GM23248 (cell line): ENCODE results near the gene LMF2. TPM values are rescaled to one million over a fixed set of nuclear protein-coding genes. Genes with fewer than 3 reads are reported as not detected.

Experiments used
- DNase-seq: peaks from one replicate; pipeline ENCODE4 v3.0.0-alpha.2; 2015
- H2AFZ ChIP-seq: fragments of 200-600 bp; sonication (generic); 2 replicates; pipeline ENCODE4 v1.6.1; 2016; ENCODE audit warnings: antibody characterized with exemption
- H3F3A ChIP-seq: fragments of 200-600 bp; sonication (generic); 2 replicates; pipeline ENCODE4 v1.6.1; 2016; ENCODE audit warnings: mild to moderate bottlenecking, antibody characterized with exemption, mixed run types; ENCODE audit not compliant: insufficient read depth
- H3K27ac ChIP-seq: fragments of 200-600 bp; sonication (generic); 2 replicates; pipeline ENCODE4 v1.5.1; 2016; ENCODE audit warnings: mild to moderate bottlenecking
- H3K27me3 ChIP-seq: fragments of 200-600 bp; sonication (generic); replicated peaks from 2 replicates; pipeline ENCODE4 v1.6.1; 2016; ENCODE audit warnings: mild to moderate bottlenecking; ENCODE audit not compliant: insufficient read depth
- H3K36me3 ChIP-seq: fragments of 200-600 bp; sonication (generic); 2 replicates; pipeline ENCODE4 v1.6.1; 2016; ENCODE audit warnings: low read depth, mild to moderate bottlenecking
- H3K4me1 ChIP-seq: fragments of 200-600 bp; sonication (generic); 2 replicates; pipeline ENCODE4 v1.6.1; 2016; ENCODE audit warnings: mild to moderate bottlenecking; ENCODE audit not compliant: insufficient read depth
- H3K4me2 ChIP-seq: fragments of 200-600 bp; sonication (generic); one replicate; pipeline ENCODE4 v1.6.1; 2016; ENCODE audit warnings: mild to moderate bottlenecking; ENCODE audit not compliant: unreplicated experiment
- H3K4me3 ChIP-seq: fragments of 200-600 bp; sonication (generic); 2 replicates; pipeline ENCODE4 v1.5.1; 2016; ENCODE audit warnings: mild to moderate bottlenecking
- H3K79me2 ChIP-seq: fragments of 200-600 bp; sonication (generic); 2 replicates; pipeline ENCODE4 v1.6.1; 2016; ENCODE audit warnings: mild to moderate bottlenecking; ENCODE audit not compliant: insufficient read depth
- H3K9ac ChIP-seq: fragments of 200-600 bp; sonication (generic); 2 replicates; pipeline ENCODE4 v1.6.1; 2016; ENCODE audit warnings: mild to moderate bottlenecking
- H3K9me2 ChIP-seq: fragments of 200-600 bp; sonication (generic); 2 replicates; pipeline ENCODE4 v1.6.1; 2016; ENCODE audit warnings: mixed run types, mild to moderate bottlenecking, moderate library complexity; ENCODE audit not compliant: insufficient read depth
- H3K9me3 ChIP-seq: fragments of 200-600 bp; sonication (generic); one replicate; pipeline ENCODE4 v1.6.1; 2017; ENCODE audit warnings: low read depth
- H4K20me1 ChIP-seq: fragments of 200-600 bp; sonication (generic); 2 replicates; pipeline ENCODE4 v1.6.0; 2016; ENCODE audit not compliant: insufficient read depth
- EZH2 ChIP-seq: fragments of 200-600 bp; sonication (generic); IDR thresholded peaks from 2 replicates; pipeline ENCODE4 v1.6.1; 2018; ENCODE audit warnings: antibody characterized with exemption, mild to moderate bottlenecking; ENCODE audit not compliant: insufficient read depth, poor library complexity, severe bottlenecking
- EZH2phosphoT487 ChIP-seq: fragments of 200-600 bp; sonication (generic); IDR thresholded peaks from 2 replicates; pipeline ENCODE4 v1.6.1; 2018; ENCODE audit warnings: antibody characterized with exemption, moderate library complexity, mild to moderate bottlenecking, low read depth; ENCODE audit not compliant: insufficient read depth
- WGBS, 2 experiments: methylation state at CpG; one replicate each; pipeline ENCODE4 v1.1.6; 2015 to 2017; ENCODE audit warnings: low lambda C conversion rate in 2 of 2, low coverage in 1 of 2; ENCODE audit errors: missing lambda C conversion rate in 2 of 2; 5-methylcytosine and 5-hydroxymethylcytosine counted together
- in situ Hi-C: fragments of 300-500 bp; cut with MboI; formaldehyde crosslinking; loops from 2 replicates; pipeline ENCODE4 v1.15.0; 2020
- polyA plus RNA-seq: library from polyadenylated mRNA; unstranded; fragments of >200 nt; fragmentation: Nextera tagmentation; extraction: Ambion mirVana; gene quantifications from 2 replicates; pipeline ENCODE4 v1.2.1, GENCODE V29; 2016
- total RNA-seq: library from RNA; depleted of rRNA; stranded (reverse); fragments of >200 nt; shearing (Covaris generic); gene quantifications from 2 replicates; pipeline ENCODE4 v1.2.3, GENCODE V29; 2014

Gene LMF2
- total and polyA plus RNA-seq, 2 experiments from 2014 or later, result 95.0 to 101 TPM

DNA sequence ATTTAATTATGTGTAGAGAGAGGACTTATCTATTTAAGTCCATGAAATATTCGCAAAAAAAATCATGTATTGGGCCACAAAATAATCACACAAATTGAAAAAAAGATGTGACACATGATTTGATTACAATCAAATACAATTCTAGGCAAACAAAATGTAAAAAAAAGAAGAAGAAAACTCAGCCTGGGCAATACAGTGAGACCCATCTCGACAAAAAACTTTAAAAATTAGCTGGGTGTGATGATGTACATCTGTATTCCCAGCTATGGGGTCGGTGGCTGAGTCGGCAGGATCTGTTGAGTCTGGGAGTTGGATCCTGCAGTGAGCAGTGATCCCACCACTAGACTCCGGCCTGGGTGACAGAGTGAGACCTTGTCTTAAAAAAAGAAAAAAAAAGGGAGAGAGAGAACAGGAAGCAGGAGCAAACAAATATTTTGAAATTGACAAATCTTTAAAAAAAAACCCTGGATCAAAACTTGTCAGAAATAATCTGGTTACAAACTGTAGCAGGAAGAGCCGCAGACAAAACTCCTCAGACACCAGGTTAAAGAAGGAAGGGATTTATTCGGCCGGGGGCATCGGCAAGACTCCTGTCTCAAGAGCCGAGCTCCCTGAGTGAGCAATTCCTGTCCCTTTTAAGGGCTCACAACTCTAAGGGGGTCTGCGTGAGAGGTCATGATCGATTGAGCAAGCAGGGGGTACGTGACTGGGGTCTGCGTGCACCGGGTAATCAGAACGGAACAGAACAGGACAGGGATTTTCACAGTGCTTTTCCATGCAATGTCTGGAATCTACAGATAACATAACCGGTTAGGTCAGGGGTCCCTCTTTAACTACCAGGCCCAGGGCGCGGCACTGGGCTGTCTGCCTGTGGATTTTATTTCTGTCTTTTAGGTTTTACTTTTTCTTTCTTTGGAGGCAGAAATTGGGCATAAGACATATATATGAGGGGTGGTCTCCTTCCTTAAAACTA lies 25.6 kb upstream of the LMF2 start:
- H4K20me1 ChIP-seq, result no peaks in the 10 kb centered on the region
- no peak for TF ChIP-seq EZH2phosphoT487
- TF ChIP-seq EZH2, result no peak
- no peaks in the 10 kb centered on the region for H3K36me3 ChIP-seq
- no peaks in the 10 kb centered on the region for H3K9me3 ChIP-seq
- no peak overlapping the region for H2AFZ ChIP-seq
- DNase-seq, result no peak
- peak overlapping the region; percentile 55; the same call in 1 of the 2 replicates for H3K27ac ChIP-seq
- no peak overlapping the region for H3K4me3 ChIP-seq
- in situ Hi-C loops, result no loop called here
- no peaks in the 10 kb centered on the region for H3K79me2 ChIP-seq
- H3K4me1 ChIP-seq, result peaks cover 3% of the 10 kb centered on the region; the same call in 1 of the 2 replicates
- H3K9me2 ChIP-seq, result no peaks in the 10 kb centered on the region
- H3K9ac ChIP-seq, result peak overlapping the region; percentile 95
- no peak overlapping the region for H3K4me2 ChIP-seq
- H3F3A ChIP-seq, result peaks cover 18% of the 10 kb centered on the region
- 81 to 83% methylated on average over 19 of the region's 19 CpGs for WGBS, 2 experiments
- no peaks in the 10 kb centered on the region for H3K27me3 ChIP-seq

GRCh38 chr22:50531962-50532674 lies 24.6 kb upstream of the LMF2 start:
- H3K9me2 ChIP-seq, result no peaks in the 10 kb centered on the region
- H3K36me3 ChIP-seq, result no peaks in the 10 kb centered on the region
- peak overlapping the region; percentile 55 for H3K27ac ChIP-seq
- peak overlapping the region; percentile 81 for H3K4me3 ChIP-seq
- peaks cover 21% of the 10 kb centered on the region for H3F3A ChIP-seq
- in situ Hi-C loops, result no loop called here
- H3K4me1 ChIP-seq, result no peaks in the 10 kb centered on the region
- no peaks in the 10 kb centered on the region for H4K20me1 ChIP-seq
- peak overlapping the region; percentile 95 for H3K9ac ChIP-seq
- no peaks in the 10 kb centered on the region for H3K79me2 ChIP-seq
- 6 to 10% methylated on average over 45 to 56 of the region's 56 CpGs for WGBS, 2 experiments
- TF ChIP-seq EZH2, result no peak
- no peak for TF ChIP-seq EZH2phosphoT487
- peak overlapping the region; percentile 54 for H2AFZ ChIP-seq
- H3K4me2 ChIP-seq, result peak overlapping the region; percentile 81
- H3K27me3 ChIP-seq, result no peaks in the 10 kb centered on the region
- DNase-seq, result peak; percentile 88
- H3K9me3 ChIP-seq, result no peaks in the 10 kb centered on the region

GRCh38 chr22:50531546-50531961 lies 24.1 kb upstream of the LMF2 start:
- no peaks in the 10 kb centered on the region for H3K9me2 ChIP-seq
- peak overlapping the region; percentile 81 for H3K4me3 ChIP-seq
- H3K4me1 ChIP-seq, result no peaks in the 10 kb centered on the region
- peak overlapping the region; percentile 95 for H3K9ac ChIP-seq
- H3K27ac ChIP-seq, result peak overlapping the region; percentile 55
- in situ Hi-C loops, result no loop called here
- H3K4me2 ChIP-seq, result peak overlapping the region; percentile 81
- DNase-seq, result peak; percentile 71
- no peaks in the 10 kb centered on the region for H4K20me1 ChIP-seq
- no peak for TF ChIP-seq EZH2
- TF ChIP-seq EZH2phosphoT487, result no peak
- H3F3A ChIP-seq, result peaks cover 21% of the 10 kb centered on the region
- H3K36me3 ChIP-seq, result no peaks in the 10 kb centered on the region
- no peaks in the 10 kb centered on the region for H3K9me3 ChIP-seq
- peak overlapping the region; percentile 54 for H2AFZ ChIP-seq
- H3K27me3 ChIP-seq, result no peaks in the 10 kb centered on the region
- H3K79me2 ChIP-seq, result no peaks in the 10 kb centered on the region
- 2 to 5% methylated on average over 16 to 24 of the region's 44 CpGs for WGBS, 2 experiments

GRCh38 chr22:50530877-50531545 lies 23.5 kb upstream of the LMF2 start:
- no peak for TF ChIP-seq EZH2phosphoT487
- no peak for TF ChIP-seq EZH2
- peak overlapping the region; percentile 81 for H3K4me3 ChIP-seq
- H3K36me3 ChIP-seq, result no peaks in the 10 kb centered on the region
- DNase-seq, result peak; percentile 94
- no peaks in the 10 kb centered on the region for H3K79me2 ChIP-seq
- H2AFZ ChIP-seq, result peak overlapping the region; percentile 54
- peak overlapping the region; percentile 55 for H3K27ac ChIP-seq
- H3K4me2 ChIP-seq, result peak overlapping the region; percentile 81
- H3K9me3 ChIP-seq, result no peaks in the 10 kb centered on the region
- no peaks in the 10 kb centered on the region for H4K20me1 ChIP-seq
- H3K9ac ChIP-seq, result peak overlapping the region; percentile 95
- in situ Hi-C loops, result no loop called here
- WGBS, 2 experiments, result 8 to 10% methylated on average over 33 to 46 of the region's 53 CpGs
- H3K4me1 ChIP-seq, result no peaks in the 10 kb centered on the region
- no peaks in the 10 kb centered on the region for H3K9me2 ChIP-seq
- peaks cover 21% of the 10 kb centered on the region for H3F3A ChIP-seq
- no peaks in the 10 kb centered on the region for H3K27me3 ChIP-seq
